Measurements from ENCODE around the gene RABL6. TPM values are rescaled to one million over a fixed set of nuclear protein-coding genes. Genes with fewer than 3 reads are reported as not detected.
"Not testable (repeated sequence)": the region's sequence is repeated elsewhere in the genome, so short reads cannot be mapped to it uniquely, and the experiment has no call there.

The RABL6 gene
- total RNA-seq, 4 donors from 2014 or later, result 54.9 to 70.7 (median 61.5) TPM

DNA sequence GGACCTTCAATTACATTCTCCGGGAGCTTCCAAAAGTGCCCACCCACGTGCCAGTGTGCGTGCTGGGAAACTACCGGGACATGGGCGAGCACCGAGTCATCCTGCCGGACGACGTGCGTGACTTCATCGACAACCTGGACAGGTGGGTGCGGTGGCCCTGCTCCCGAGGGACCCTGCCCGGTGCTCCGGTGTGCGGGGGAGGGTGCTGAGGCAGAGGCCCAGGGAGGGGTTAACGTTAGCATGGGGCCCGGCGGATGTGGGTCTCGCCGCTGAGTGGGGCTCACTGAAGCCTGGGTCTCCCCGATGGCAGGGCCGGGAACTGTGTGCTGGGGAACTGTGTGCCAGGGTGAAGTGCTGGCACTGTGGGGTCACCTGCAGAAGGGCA is 24.0 kb downstream of the RABL6 start:
- no peaks in the 10 kb centered on the region for H3K9me3 ChIP-seq
- intact Hi-C loops (cut with DNase I), result no loop called here
- no peak for DNase-seq
- no peak overlapping the region for H3K4me3 ChIP-seq
- no peaks in the 10 kb centered on the region for H3K27me3 ChIP-seq
- no peak overlapping the region for H3K27ac ChIP-seq
- peaks cover 26 to 99% (median 42%) of the 10 kb centered on the region in 3 donors for H3K36me3 ChIP-seq
- TF ChIP-seq POLR2A (IDR thresholded peaks at IDR 0.05), result no peak
- TF ChIP-seq, protein P1, sequence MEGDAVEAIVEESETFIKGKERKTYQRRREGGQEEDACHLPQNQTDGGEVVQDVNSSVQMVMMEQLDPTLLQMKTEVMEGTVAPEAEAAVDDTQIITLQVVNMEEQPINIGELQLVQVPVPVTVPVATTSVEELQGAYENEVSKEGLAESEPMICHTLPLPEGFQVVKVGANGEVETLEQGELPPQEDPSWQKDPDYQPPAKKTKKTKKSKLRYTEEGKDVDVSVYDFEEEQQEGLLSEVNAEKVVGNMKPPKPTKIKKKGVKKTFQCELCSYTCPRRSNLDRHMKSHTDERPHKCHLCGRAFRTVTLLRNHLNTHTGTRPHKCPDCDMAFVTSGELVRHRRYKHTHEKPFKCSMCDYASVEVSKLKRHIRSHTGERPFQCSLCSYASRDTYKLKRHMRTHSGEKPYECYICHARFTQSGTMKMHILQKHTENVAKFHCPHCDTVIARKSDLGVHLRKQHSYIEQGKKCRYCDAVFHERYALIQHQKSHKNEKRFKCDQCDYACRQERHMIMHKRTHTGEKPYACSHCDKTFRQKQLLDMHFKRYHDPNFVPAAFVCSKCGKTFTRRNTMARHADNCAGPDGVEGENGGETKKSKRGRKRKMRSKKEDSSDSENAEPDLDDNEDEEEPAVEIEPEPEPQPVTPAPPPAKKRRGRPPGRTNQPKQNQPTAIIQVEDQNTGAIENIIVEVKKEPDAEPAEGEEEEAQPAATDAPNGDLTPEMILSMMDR (IDR thresholded peaks at IDR 0.05), result no peak
- 88 to 89% methylated on average over 9 to 11 of the region's 23 CpGs for WGBS, 2 donors
- no peaks in the 10 kb centered on the region for H3K4me1 ChIP-seq

DNA sequence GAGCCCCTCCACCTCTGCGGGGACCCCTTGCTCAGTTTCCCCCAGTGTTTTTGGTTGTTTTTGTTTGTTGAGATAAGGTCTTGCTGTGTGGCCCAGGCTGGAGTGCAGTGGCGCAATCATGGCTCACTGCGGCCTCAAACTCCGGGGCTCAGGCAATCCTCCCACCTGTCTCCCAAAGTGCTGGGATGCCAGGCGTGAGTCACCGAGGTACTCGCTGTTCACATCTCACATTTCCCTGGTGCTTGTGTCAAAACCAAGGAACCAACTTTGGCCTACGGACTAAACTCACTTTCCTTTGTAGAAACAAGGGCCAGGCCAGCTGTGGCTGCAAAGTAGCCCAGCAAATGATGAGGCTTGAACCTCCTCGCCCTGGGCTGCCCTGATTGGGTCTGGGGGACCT is 24.8 kb downstream of the RABL6 start:
- peaks cover 24 to 99% (median 42%) of the 10 kb centered on the region in 3 donors for H3K36me3 ChIP-seq
- DNase-seq, result no peak
- no peak overlapping the region for H3K4me3 ChIP-seq
- H3K27ac ChIP-seq, result no peak overlapping the region
- TF ChIP-seq, protein P1 (IDR thresholded peaks at IDR 0.05), result no peak
- TF ChIP-seq POLR2A (IDR thresholded peaks at IDR 0.05), result no peak
- intact Hi-C loops (cut with DNase I), result no loop called here
- H3K9me3 ChIP-seq, result no peaks in the 10 kb centered on the region
- H3K4me1 ChIP-seq, result no peaks in the 10 kb centered on the region
- 78 to 87% methylated on average over 3 to 7 of the region's 9 CpGs for WGBS, 2 donors
- H3K27me3 ChIP-seq, result no peaks in the 10 kb centered on the region

DNA sequence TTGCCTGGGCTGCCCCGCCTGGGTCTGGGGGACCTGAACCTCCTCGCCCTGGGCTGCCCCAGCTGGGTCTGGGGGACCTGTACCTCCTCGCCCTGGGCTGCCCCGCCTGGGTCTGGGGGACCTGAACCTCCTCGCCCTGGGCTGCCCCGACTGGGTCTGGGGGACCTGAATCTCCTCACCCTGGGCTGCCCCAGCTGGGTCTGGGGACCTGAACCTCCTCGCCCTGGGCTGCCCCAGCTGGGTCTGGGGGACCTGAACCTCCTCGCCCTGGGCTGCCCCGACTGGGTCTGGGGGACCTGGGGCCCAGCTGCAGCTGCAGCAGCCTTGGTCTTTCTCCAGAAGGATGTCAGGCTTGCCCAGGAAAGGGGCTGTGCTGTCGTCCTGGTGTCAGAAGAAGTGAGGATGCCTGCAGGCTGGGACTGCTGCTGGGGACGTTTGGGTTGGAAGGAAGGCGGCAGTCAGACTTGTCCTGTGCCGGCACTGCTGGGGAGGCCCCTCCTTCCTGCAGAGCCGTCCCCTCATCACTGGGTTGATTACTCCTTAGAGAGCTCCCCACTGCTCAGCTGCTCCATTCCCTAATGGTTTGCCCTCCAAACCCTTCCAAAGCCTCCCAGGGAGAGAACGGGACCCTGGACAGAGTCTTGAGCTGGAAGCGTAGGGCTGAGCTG is 25.8 kb downstream of the RABL6 start:
- H3K9me3 ChIP-seq; intact Hi-C loops (cut with DNase I); H3K4me3 ChIP-seq; H3K4me1 ChIP-seq; DNase-seq; H3K27me3 ChIP-seq; H3K27ac ChIP-seq: not testable (repeated sequence)
- peaks cover 19 to 97% (median 37%) of the 10 kb centered on the region in 3 donors for H3K36me3 ChIP-seq
- WGBS, 2 donors, result 60 to 70% methylated on average over 4 to 7 of the region's 16 CpGs

DNA sequence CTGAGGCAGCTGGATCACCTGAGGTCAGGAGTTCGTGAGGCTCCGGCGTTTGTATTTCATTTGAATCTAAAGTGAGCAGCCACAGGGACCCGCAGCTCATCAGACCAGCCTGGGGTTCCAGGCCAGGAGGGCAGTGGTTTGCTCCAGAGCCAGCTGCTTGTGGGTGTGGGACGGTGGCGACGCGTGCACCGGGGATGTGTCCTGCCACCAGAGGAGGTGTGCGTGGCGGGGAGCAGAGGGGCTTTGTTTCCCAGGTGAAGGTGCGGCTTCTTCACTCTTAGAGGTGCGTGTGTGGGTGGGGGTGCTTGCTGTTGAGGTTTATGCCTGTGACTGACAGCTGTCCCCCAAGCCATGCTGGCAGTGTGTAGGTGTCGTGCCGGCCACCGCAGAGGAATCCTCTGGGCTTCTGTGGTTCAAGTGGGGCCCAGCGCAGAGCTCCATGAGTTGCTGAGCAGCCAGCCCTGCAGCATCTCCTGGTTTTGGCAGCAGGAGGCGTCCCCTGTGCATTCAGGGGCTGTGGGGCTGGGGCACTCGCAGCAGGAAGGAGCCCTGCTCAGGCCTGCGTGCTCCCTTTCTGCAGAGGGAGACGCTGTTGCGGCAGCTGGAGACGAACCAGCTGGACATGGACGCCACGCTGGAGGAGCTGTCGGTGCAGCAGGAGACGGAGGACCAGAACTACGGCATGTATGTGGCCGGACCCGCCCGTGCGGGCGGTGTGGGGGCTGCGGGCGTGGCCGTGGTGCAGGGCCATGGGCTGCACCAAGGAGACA is 27.6 kb downstream of the RABL6 start:
- Histone ChIP-seq H3K27me3 (no peaks in the 10 kb centered on the region), H3K4me3 (no peak overlapping the region), H3K9me3 (no peaks in the 10 kb centered on the region), H3K36me3 (peaks cover 8 to 97% (median 31%) of the 10 kb centered on the region in 3 donors), H3K4me1 (peaks cover 0 to 2% (median 0%) of the 10 kb centered on the region in 3 donors), H3K27ac (no peak overlapping the region)
- 85% methylated on average over 7 to 8 of the region's 36 CpGs for WGBS, 2 donors
- TF ChIP-seq, protein P1 (IDR thresholded peaks at IDR 0.05), result no peak
- no peak for TF ChIP-seq POLR2A (IDR thresholded peaks at IDR 0.05)
- intact Hi-C loops (cut with DNase I), result no loop called here
- no peak for DNase-seq

DNA sequence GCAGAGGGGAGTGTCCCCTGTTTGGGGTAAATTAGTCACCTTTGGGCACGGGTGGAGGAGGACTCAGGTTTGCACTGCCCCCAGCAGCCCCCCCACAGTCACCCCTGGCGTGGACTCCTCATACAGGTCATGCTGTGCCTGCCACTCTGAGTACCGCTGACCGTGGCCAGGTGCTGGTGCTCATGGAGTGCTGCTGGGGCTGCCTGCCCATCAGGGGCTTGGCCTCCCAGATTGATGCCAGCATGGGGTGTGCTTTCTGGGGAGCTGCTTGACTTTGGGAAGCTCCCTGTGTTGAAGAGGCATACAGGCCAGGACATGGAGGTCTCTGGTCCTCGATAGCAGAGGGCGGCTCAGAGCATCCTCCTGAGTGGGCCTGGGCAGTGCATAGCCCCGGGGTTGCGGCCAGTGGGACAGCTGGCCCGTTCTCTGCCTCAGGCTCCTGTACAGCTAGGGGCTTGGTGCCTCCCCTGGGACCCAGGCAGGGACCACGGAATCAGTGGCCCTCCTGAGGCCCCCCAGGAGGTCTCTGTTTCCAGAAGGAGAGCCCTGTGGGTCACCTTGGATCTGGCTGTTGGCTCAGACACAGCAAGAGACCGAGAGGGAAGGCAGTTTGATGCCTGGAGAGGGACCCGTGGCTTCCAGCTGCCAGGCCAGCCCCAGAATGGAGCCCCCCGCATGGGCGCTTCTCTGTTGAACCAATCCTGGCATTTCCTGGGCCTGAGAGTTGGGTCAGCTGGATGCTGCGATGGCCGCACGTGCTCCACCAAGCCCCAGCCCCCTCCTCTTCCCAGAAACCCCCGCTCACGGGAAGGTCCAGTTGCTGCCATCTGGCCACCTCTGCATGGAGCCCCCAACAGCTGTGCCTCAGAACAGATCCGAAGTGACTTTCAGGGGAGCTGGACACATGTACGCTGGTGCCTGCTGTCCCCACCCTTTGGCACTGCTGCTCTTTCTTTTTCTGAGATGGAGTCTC is 28.5 kb downstream of the RABL6 start:
- peaks cover 4 to 97% (median 24%) of the 10 kb centered on the region in 3 donors for H3K36me3 ChIP-seq
- DNase-seq, result no peak

More for the DNA sequence above, 28.5 kb downstream of the RABL6 start:
- intact Hi-C loops (cut with DNase I), result no loop called here
- no peak overlapping the region for H3K27ac ChIP-seq
- no peak for TF ChIP-seq POLR2A (IDR thresholded peaks at IDR 0.05)
- TF ChIP-seq, protein P1 (IDR thresholded peaks at IDR 0.05), result no peak
- no peaks in the 10 kb centered on the region for H3K9me3 ChIP-seq
- WGBS, 2 donors, result 87 to 95% methylated on average over 5 to 6 of the region's 21 CpGs
- H3K27me3 ChIP-seq, result no peaks in the 10 kb centered on the region
- no peak overlapping the region for H3K4me3 ChIP-seq
- H3K4me1 ChIP-seq, result peaks cover 1 to 11% (median 4%) of the 10 kb centered on the region in 3 donors

Data from esophagus squamous epithelium (tissue), 5 donors.